Large intestine (tissue), 12 donors: ENCODE measurements around the gene ANKRD24. TPM values are rescaled to one million over a fixed set of nuclear protein-coding genes. Genes with fewer than 3 reads are reported as not detected.
"Not testable (repeated sequence)": the region's sequence is repeated elsewhere in the genome, so short reads cannot be mapped to it uniquely, and the experiment has no call there.

ENCODE experiments used
- DNase-seq, 2 donors: peaks; one replicate each; pipeline versions ENCODE4 v3.0.0 to v3.0.0-alpha.2; 2013
- H3K27ac ChIP-seq: one replicate; pipeline ENCODE4 v1.5.1; 2013; ENCODE audit warnings: low read length
- H3K27me3 ChIP-seq: 2 replicates; pipeline ENCODE4 v1.6.1; 2013; ENCODE audit warnings: low read length; ENCODE audit not compliant: control insufficient read depth, insufficient read depth
- H3K36me3 ChIP-seq: 2 replicates; pipeline ENCODE4 v1.6.1; 2013; ENCODE audit warnings: low read length; ENCODE audit not compliant: control insufficient read depth, insufficient read depth
- H3K4me1 ChIP-seq: one replicate; pipeline ENCODE4 v1.6.1; 2013; ENCODE audit warnings: low read length; ENCODE audit not compliant: control insufficient read depth, insufficient read depth
- H3K4me3 ChIP-seq: one replicate; pipeline ENCODE4 v1.5.1; 2013; ENCODE audit warnings: low read length
- H3K9me3 ChIP-seq: one replicate; pipeline ENCODE4 v1.6.1; 2013; ENCODE audit warnings: mild to moderate bottlenecking, low read depth, low read length, moderate library complexity; ENCODE audit not compliant: control insufficient read depth
- WGBS: methylation state at CpG from one replicate; pipeline ENCODE4 v1.1.5; 2013; ENCODE audit warnings: low lambda C conversion rate; ENCODE audit not compliant: insufficient coverage; 5-methylcytosine and 5-hydroxymethylcytosine counted together
- long read RNA-seq, 11 donors: transcript quantifications; one replicate each; lab custom pipeline, GENCODE V29; 2026
- polyA plus RNA-seq: library from polyadenylated mRNA; unstranded; fragments of 120-200 nt; gene quantifications from one replicate; pipeline ENCODE4 v1.2.1, GENCODE V29; 2013

The ANKRD24 gene
- 2.8 TPM for polyA plus RNA-seq
- long read RNA-seq, donor 1, result 0 reads
- long read RNA-seq, donor 2, result 0 reads
- long read RNA-seq, donor 3, result 0 reads
- long read RNA-seq, donor 4, result 0 reads
- long read RNA-seq, donor 5, result 0 reads
- long read RNA-seq, donor 6, result 0 reads
- long read RNA-seq, donor 7, result 0 reads
- long read RNA-seq, donor 8, partial matches to known transcripts, result 81 of 81 reads
- long read RNA-seq, donor 8, other reads (novel, unspliced or antisense), result 0 of 81 reads
- long read RNA-seq, donor 9, result 0 reads
- long read RNA-seq, donor 10, result 0 reads
- long read RNA-seq, donor 11, result 0 reads

DNA sequence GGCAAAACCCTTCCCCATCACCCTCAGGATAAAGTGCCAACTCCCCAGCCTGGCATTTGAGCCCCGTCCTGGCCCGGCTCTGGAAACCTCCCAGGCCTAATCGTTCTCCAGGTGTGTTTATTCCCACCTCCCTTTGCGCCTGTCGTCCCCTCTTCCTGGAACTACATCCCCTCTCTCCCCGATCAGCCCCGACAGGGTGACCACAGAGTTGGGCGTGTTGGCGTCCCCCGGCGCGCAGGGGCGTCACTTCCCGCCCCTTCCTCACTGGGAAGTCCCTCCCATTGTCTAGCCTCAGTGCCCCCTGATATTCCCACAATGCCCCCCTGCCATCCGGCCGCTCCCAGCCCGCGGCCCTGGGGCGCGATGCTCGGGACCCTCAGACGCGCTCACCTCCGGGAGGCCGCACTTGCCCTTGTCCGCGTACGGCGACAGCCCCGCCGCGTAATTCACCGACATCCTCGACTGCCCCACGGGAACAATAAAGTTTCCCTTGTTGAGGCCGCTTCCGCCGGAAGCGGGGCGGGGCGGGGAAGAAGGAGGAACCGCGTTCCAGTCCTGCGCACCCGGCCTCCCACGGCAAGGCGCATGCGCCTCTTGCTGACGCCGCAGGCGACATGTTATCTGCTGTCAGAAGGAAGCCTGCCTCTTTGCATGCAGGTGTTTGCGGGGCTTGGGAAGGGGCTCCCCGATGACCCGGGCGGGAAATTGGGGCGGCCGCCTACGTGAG is at the start of gene ANKRD24, which contains the start of gene SIRT6:
TSS of gene ANKRD24 (plus strand) at position 606 of the 727 bp plus-strand sequence. CDS start 3,737 bp downstream, outside the sequence.
TSS of gene SIRT6 (minus strand) at position 480 of the 727 bp plus-strand sequence. CDS start at position 456, 24 bp downstream.
- Histone ChIP-seq H3K27me3 (no peaks in the 10 kb centered on the region), H3K9me3 (peaks cover 2% of the 10 kb centered on the region), H3K27ac (peak within 1 kb of the TSS; percentile 70), H3K36me3 (peaks cover 16% of the 10 kb centered on the region), H3K4me3 (peak within 1 kb of the TSS; percentile 99), H3K4me1 (peaks cover 21% of the 10 kb centered on the region)
- no CpG with 5 or more reads among the region's 58 CpGs for WGBS
- DNase-seq, result peak; percentile 97

DNA sequence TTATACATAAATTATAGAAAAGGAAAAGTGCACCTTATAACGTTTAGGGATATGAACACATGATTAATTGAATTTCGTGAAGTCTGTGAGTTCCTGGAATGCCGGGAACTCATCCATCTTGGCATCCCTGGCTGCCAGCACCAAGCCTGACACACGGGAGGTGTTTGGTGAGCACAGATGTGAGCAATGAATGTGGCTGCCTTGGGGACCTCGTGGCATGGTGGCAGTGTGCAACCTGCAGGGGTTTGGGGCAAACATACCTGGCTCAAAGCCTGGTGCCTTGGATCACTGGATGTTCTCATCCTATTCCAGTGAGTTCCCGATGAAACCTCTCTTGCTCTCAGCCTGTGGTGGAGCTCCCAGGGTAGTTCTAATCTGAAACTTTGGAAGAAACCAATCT is 48.1 kb upstream of the ANKRD24 start:
- Histone ChIP-seq H3K27ac (no peak overlapping the region), H3K9me3 (no peaks in the 10 kb centered on the region), H3K36me3 (no peaks in the 10 kb centered on the region), H3K4me1 (peaks cover 32% of the 10 kb centered on the region), H3K27me3 (no peaks in the 10 kb centered on the region), H3K4me3 (no peak overlapping the region)
- 73% methylated on average over 2 of the region's 6 CpGs for WGBS
- DNase-seq, result no peak

- DNase-seq, H3K27ac ChIP-seq, H3K9me3 ChIP-seq, H3K27me3 ChIP-seq, H3K36me3 ChIP-seq, H3K4me3 ChIP-seq: not testable (repeated sequence)
- WGBS, result 100% methylated on average over 1 of the region's 9 CpGs
- H3K4me1 ChIP-seq, result peaks cover 24% of the 10 kb centered on the region
Observed at GRCh38 chr19:4135386-4135785, 47.1 kb upstream of the ANKRD24 start.

DNA sequence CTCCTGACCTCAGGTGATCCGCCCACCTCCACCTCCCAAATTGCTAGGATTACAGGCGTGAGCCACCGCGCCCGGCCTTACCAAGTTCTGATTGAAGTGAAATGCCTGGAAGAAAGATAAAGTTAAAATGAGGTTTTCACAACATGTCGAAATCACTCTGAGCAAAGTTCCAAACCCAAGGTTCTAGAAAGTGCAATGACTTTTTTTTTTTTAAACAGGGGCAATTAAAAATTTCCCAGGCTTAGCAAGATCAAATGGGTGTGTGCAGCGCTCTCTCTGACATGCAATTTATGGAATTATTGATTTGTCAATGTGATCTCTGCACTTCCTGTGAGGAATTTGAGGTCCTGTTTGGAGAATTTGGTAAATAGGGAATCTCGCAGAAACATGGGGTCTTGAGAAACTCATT is 45.8 kb upstream of the ANKRD24 start:
- H3K9me3 ChIP-seq, result no peaks in the 10 kb centered on the region
- DNase-seq, result peak; percentile 72 to 92
- no peaks in the 10 kb centered on the region for H3K36me3 ChIP-seq
- no peak overlapping the region for H3K4me3 ChIP-seq
- peaks cover 14% of the 10 kb centered on the region for H3K4me1 ChIP-seq
- WGBS, result no CpG with 5 or more reads among the region's 8 CpGs
- H3K27ac ChIP-seq, result peak overlapping the region; percentile 64
- no peaks in the 10 kb centered on the region for H3K27me3 ChIP-seq

DNA sequence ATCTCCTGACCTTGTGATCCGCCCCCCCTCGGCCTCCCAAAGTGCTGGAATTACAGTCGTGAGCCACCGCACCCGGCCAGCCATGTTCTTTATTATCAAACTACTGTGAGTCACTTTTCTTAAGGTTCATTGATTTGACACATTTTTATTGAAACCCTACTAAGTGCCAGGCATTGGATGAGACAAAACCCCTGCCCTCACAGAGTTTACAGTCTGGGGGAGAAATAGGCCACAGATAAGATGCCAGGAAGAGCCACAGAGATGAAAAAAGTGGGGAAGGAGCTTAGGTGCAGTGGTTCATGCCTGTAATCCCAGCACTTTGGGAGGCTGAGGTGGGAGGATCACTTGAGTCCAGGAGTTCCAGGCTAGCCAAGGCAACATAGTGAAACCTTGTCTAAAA is 44.0 kb upstream of the ANKRD24 start:
- Histone ChIP-seq H3K9me3 (no peaks in the 10 kb centered on the region), H3K36me3 (no peaks in the 10 kb centered on the region), H3K4me3 (no peak overlapping the region), H3K27ac (no peak overlapping the region), H3K27me3 (no peaks in the 10 kb centered on the region), H3K4me1 (peaks cover 19% of the 10 kb centered on the region)
- no peak for DNase-seq
- WGBS, result 90% methylated on average over 2 of the region's 5 CpGs

DNA sequence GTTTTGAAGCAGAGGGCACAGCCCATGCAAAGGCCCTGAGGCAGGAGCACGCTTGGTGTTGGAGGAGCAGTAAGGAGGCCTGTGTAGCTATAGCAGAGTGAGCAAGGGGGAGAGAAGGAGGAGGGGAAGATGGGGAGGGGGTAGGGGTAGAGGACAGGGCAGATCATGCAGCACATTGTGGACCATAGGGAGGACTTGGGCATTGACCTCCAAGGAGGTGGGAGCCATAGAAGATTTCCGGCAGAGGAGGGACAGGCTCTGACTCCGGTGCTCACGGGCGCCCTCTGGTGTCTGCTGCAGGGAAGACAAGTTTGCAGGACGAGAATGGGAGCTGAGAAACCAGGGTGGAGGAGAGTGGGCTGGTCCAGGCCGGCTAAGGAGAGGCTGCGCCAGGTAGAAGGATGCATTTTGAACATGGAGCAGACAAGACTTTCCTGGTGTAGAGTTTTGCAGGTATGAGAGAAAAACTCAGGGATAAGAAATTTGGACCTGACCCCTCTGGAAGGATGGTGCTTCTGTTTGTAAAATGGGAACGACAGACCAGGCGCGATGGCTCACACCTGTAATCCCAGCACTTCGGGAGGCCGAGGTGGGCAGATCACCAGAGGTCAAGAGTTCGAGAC is 42.8 kb upstream of the ANKRD24 start:
- H3K27ac ChIP-seq, result no peak overlapping the region
- WGBS, result 33% methylated on average over 3 of the region's 14 CpGs
- H3K36me3 ChIP-seq, result no peaks in the 10 kb centered on the region
- peak; percentile 70 to 73 for DNase-seq
- no peaks in the 10 kb centered on the region for H3K9me3 ChIP-seq
- H3K27me3 ChIP-seq, result no peaks in the 10 kb centered on the region
- peaks cover 29% of the 10 kb centered on the region for H3K4me1 ChIP-seq
- no peak overlapping the region for H3K4me3 ChIP-seq

GRCh38 chr19:4140237-4140711 is 42.2 kb upstream of the ANKRD24 start:
- Histone ChIP-seq H3K36me3 (no peaks in the 10 kb centered on the region), H3K27ac (no peak overlapping the region), H3K9me3 (peaks cover under 1% of the 10 kb centered on the region), H3K4me3 (no peak overlapping the region), H3K4me1 (peaks cover 31% of the 10 kb centered on the region), H3K27me3 (no peaks in the 10 kb centered on the region)
- 0% methylated on average over 1 of the region's 12 CpGs for WGBS
- DNase-seq, result peak; percentile 48 to 73

DNA sequence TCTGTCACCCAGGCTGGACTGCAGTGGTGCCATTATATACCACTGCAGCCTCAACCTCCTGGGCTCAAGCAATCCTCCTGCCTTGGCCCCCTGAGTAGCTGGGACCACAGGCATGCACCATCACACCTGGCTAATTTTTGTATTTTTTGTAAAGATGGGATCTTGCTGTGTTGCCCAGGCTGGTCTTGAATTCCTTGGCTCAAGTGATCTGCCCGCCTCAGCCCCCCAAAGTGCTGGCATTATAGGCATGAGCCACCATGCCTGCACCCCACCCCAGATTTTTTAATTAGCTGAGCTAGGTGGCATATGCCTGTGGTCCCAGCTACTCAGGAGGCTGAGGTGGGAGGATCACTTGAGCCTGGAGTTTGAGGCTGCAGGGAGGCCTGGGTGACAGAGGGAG is 39.6 kb upstream of the ANKRD24 start:
- H3K9me3 ChIP-seq, result peaks cover 15% of the 10 kb centered on the region
- H3K4me3 ChIP-seq, H3K27me3 ChIP-seq, H3K36me3 ChIP-seq, DNase-seq: not testable (repeated sequence)
- H3K27ac ChIP-seq, result peak overlapping the region; percentile 87
- peaks cover 39% of the 10 kb centered on the region for H3K4me1 ChIP-seq
- no CpG with 5 or more reads among the region's 1 CpG for WGBS

DNA sequence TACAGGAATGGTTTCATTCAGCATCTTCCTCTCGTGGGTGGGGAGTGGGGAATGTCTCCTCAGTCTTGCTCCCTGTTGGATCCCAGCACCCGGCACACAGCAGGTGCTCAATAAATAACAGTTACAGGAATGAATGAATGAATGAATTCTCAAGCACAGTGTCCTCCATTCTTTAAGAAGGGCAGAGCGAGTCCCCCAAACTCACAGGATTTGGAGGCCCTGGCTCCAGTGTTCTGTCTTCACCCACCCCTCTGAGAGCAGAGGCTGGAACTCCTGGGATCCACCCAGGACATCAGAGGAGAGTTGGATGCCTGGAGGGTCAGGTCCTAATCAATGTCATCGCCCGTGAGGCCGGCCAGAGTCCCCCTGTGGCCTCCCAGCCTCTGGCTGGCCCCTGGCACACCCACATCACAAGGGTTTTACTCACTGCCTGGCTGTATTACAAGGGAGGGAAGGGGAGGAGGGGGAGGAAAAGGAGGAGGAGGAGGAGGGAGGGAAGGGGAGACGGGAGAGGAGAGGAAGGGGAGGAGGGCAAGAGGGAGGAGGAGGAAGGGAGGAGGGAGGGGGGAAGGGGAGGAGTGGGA is 37.7 kb upstream of the ANKRD24 start:
- peaks cover 50% of the 10 kb centered on the region for H3K4me1 ChIP-seq
- peak overlapping the region; percentile 87 for H3K27ac ChIP-seq

More for the DNA sequence above, 37.7 kb upstream of the ANKRD24 start:
- no peaks in the 10 kb centered on the region for H3K27me3 ChIP-seq
- H3K9me3 ChIP-seq, result peaks cover 15% of the 10 kb centered on the region
- H3K4me3 ChIP-seq, result no peak overlapping the region
- H3K36me3 ChIP-seq, result no peaks in the 10 kb centered on the region
- DNase-seq, result peak; percentile 89 to 96
- WGBS, result no CpG with 5 or more reads among the region's 7 CpGs
